Liver (tissue), 3 donors: ENCODE data around the gene CMBL.

ENCODE experiments used
- ATF3 ChIP-seq: IDR thresholded peaks from 2 replicates; pipeline ENCODE4 v1.6.1; 2016; ENCODE audit warnings: antibody characterized with exemption
- CTCF ChIP-seq: fragments of 150-350 bp; IDR thresholded peaks from 2 replicates; pipeline ENCODE4 v1.5.1; 2017; ENCODE audit warnings: improper control_type of control experiment, low read depth, low read length; ENCODE audit not compliant: missing input control
- EGR1 ChIP-seq, 2 donors: IDR thresholded peaks; 2 replicates each; pipeline ENCODE4 v1.6.1; 2016 to 2018; ENCODE audit warnings: antibody characterized with exemption in 2 of 2, low read depth in 2 of 2
- JUND ChIP-seq, 2 donors: IDR thresholded peaks; 2 replicates each; pipeline ENCODE4 v1.6.1; 2016; ENCODE audit warnings: antibody characterized with exemption in 2 of 2
- TAF1 ChIP-seq: conservative IDR thresholded peaks from 2 replicates; pipeline ENCODE4 v1.6.1; 2016; ENCODE audit warnings: antibody characterized with exemption, mild to moderate bottlenecking
- YY1 ChIP-seq: IDR thresholded peaks from 2 replicates; pipeline ENCODE4 v1.6.1; 2016; ENCODE audit warnings: antibody characterized with exemption, mild to moderate bottlenecking
- donor health status: healthy.
- donor health status: healthy.

- TF ChIP-seq CTCF (no peak), YY1 (no peak), JUND (IDR thresholded peaks at IDR 0.05) (no peak), EGR1 (IDR thresholded peaks at IDR 0.05; ENCODE audit: low read depth in 2 of 2) (no peak), ATF3 (no peak), TAF1 (no peak)
Measured at GRCh38 chr5:10329446-10329819, 21.7 kb upstream of the CMBL start.
